Cerebellar cortex (tissue), 1 donor: ENCODE measurements around the gene RAX2.

Experiments
- DNase-seq: peaks from one replicate; pipeline ENCODE4 v3.0.0-alpha.2; 2015; ENCODE audit warnings: low spot score

The RAX2 gene

DNA sequence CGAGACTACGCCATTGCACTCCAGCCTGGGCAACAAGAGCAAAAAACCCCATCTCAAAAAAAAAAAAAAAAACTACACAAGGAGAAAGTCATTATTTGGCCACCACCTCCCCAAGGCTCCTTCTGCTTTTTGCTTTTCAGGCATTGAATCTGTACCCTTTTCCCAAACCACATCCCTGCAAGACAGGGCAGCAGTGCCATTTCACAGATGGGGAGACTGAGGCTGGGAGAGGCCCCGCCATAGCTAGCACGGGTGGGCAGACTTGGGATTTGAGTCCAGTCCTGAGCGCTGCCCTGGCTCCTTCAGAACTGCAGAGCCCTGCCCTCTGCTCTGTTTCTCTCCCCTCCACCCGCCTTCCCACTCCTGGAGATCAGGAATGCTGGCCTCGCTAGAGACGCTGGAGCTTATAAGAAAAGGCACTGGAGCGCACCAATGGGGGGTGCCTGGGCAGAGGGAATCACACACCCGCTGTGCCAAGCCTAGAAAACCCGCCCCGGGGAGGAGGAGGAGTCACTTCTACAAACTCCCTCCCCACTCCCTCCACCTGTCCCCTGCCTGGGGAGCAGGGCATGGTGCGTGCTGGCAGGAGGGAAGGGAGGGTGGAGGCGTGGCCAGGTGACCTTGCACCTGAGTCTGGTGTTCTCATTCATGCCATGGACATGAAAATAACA is 46.3 kb downstream of the RAX2 start:
- DNase-seq, result no peak

DNA sequence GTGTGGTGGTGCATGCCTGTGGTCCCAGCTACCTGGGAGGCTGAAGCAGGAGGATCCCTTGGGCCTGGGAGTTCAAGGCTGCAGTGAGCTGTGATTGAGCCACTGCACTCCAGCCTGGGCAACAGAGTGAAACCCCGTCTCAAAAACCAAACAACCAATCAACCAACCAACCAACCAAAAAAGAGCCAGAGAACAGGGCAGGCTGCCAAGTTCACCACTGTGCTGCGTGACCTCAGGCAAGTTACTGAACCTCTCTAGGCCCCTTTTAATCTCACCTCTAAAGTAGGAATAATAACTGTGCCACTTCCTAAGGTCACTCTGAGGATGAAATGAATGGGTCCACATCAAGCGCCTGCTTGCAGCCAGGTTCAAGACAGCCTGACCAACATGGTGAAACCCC is 46.9 kb downstream of the RAX2 start:
- DNase-seq, result no peak

DNA sequence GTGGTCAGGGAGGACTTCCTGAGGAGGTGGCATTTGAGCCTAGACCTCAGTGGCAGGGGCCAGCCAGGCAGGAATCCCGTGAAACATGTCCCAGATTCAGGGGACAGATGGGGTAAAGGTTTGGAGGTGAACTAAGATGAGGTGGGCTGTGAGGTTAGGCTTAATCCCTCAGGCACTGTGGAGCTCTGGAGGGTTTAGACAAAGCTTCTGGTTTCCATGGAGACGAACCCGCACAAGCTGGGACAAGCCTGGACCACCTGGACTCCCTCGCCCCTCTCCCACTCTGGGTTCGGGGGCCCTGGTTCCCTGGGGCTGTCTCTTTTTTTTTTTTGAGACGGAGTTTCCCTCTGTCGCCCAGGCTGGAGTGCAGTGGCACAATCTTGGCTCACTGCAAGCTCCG is 48.1 kb downstream of the RAX2 start:
- no peak for DNase-seq

DNA sequence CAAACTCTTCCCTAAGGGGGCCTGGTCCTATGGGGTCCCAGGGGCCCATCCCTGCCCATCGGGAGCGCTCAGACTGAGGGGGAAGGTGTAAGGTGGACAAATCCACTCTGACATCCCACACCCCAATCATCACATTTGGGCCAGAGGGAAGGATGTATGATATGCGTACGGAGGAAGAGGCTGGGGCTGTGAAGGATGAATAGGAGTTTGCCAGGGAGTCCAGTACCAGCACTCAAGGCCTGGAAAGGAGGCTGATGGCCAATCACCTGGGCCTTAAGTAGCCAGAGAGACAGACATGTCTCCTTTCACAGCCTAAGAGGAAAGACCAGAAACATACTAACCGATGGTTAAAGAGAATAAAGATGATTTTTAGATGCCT is 48.9 kb downstream of the RAX2 start:
- DNase-seq, result no peak

DNA sequence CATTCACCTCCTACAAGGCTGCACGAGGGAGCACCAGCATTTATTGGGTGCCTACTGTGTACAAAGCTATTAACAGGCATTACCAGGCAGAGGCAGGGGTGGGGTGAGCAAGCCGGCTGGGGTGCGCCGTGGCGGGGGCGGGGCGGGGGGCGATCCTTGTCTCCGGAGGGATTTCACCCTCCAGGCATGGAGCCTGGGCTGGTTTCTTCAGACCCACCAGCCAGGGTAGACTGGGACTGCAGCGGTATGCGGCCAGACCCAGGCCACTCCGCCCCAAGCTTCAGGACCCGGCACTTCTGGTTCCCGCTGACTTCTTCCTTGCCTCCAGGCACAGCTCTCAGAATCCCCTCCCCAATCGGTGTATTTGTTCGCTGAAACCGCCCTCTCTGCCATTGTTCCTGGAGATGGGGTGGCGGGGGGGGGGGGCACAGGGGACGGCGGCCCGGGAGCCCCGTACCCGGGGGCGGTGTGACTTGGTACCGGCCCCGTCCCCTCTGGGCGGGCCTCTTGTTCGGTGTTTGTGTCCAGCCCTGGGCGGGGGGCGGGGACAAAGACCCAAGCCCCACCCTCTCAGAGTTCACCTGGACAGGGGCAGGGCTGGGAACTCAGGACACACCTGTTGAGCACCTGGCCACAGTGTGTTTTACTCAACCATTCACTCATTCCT is 49.5 kb downstream of the RAX2 start:
- no peak for DNase-seq

DNA sequence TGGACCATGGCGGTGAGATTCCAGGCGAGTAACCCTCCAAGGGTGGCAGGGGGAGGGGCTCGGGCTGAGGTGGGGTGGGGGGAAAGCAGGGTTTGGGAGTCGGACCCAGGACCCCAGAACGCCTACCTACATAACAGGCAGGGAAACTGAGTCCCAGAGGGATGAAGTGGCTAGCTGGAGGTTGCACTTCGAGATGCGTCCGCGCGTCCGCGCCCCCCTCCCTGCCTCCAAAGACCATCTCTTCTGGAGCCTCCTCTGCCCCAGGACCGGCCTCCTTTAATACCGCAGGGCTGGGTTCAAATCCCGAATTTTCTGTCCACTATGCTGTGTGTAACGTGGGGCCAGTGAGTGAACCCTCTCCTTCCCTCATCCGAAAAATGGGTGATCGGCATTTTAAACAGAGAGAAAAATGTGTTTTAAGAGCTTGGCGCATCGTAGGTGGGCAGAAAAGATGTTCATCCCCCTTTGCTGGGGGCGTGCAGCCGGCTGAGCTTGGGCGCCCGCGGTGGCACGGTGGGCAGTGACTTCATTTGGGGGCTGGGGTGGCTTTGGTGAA is 50.1 kb downstream of the RAX2 start:
- DNase-seq, result no peak

DNA sequence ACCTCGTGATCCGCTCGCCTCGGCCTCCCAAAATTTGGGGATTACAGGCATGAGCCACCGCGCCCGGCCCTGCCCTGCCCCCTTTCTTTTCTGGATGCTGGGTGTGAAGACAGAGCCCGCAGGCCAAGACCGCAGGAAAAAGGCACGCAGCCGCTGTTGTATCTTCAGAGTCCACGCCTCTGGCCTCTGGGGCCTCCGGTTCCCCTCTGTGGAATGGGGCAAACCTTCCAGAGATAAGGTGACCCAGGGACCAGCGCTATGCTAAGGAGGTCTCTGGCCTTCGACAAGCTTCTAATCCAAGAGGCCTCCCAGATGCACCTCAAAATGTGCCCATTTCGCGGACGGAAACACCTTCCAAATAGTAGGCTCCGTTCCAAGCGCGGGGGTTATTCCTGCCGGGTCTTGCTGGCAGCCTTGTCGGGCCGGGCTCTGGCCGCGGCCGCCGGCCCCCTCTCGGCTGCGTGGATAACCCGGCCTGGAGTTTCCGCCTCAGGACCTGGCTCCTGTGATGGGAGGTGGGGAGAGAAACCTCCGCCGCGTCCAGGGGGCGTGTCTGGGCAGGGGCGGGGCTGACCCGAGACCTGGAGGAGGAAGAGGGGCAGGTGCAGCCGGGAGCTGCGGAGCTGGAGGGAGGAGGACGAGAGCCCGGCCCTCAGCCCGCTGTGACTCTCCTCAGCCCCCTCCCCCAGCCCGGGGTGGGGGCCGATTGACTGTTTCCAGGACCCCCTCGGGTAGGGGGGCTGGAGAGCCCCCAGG is 50.7 kb downstream of the RAX2 start:
- peak; percentile 74 for DNase-seq

DNA sequence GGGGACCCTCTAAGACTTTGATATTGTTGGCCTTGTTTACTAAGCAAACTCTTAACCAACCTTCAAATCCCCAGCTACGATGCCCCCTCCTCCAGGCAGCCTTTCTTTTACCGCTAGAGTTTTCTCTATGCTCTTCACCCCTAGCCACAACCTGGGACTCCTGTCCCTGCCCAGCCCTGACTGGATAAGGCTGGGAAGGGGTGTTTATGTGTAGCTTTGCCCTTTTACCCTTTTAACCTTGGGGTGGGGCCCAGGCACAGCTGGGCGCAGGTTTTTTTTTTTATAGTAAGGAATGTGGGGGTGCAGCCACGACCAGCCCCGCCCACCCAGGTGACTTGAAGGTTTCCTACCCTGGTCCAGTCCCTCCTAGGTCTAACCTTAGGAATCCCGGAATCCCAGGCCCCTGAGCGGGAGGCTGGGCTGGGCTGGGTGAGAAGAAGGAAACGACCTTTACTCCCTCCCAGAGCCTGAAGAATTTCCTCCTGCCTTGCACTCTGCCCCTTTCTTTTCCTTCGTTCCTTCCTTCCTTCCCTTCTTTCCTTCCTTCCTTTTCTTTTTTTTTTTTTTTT is 51.6 kb downstream of the RAX2 start:
- no peak for DNase-seq

DNA sequence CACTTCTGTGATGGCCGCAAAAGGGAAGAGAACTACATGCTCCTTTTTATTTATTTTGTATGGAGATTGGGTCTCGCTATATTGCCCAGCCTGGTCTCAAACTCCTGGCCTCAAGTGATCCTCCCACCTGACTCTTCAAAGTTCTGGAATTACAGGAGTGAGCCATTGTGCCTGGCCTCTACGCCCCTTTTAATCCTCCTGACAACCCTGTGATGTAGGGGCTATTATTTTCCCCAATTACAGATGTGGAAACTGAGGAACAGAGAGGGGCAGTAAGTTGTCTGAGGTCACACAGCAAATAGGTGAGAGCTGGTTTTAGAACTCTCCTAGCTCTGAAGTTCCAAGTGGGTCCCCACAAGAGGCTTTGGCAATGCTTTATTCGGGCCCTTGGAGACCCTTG is 52.2 kb downstream of the RAX2 start:
- no peak for DNase-seq
